Tibial nerve (tissue), 4 donors: ENCODE measurements around the gene SAXO1.

ENCODE experiments used
- EP300 ChIP-seq, 2 donors: sonication (generic); formaldehyde crosslinking; IDR thresholded peaks; one replicate each; pipeline ENCODE4 v1.6.1; 2017; ENCODE audit warnings: antibody characterized with exemption in 2 of 2, mild to moderate bottlenecking in 1 of 2
- POLR2A ChIP-seq, 2 donors: fragments of 450-650 bp; IDR thresholded peaks; one replicate each; pipeline ENCODE4 v1.6.1; 2017; ENCODE audit warnings: antibody characterized with exemption in 2 of 2, mild to moderate bottlenecking in 2 of 2, moderate library complexity in 2 of 2
- TF ChIP-seq, protein P1 (sequence below), 5 experiments: fragments of 200-600 bp in 3 of 5; fragments of 450-650 bp in 2 of 5; sonication (generic) in 3 of 5; IDR thresholded peaks; one replicate each; pipeline ENCODE4 v1.5.1; 2016 to 2019; ENCODE audit warnings: antibody characterized with exemption in 5 of 5, mild to moderate bottlenecking in 3 of 5, moderate library complexity in 2 of 5

DNA sequence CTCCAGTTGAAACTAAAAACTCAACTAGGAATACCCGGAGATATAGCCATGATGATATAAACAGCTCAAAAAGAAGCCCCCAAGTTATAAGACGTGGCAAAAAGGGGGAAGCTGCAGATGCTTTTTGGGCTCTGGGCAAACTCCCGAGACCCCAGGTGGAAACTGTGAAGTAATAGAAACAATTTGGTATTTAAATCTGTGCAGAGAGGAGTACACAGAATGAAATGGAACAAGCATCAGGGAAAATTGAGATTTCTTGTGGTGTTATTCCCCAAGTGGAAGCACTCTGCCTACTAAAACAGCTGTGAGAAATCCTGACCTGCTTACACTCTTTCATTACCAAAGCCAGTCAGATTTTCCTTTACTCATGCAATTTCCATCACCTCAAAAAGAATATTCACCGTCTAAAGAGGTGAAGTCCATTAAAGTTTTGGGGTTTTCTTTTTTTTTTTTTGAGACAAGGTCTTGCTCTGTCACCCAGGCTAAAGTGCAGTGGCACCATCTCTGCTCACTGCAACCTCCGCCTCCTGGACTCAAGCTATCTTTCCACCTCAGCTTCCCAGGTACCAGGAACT is 23.5 kb downstream of the SAXO1 start:
- TF ChIP-seq, protein P1, sequence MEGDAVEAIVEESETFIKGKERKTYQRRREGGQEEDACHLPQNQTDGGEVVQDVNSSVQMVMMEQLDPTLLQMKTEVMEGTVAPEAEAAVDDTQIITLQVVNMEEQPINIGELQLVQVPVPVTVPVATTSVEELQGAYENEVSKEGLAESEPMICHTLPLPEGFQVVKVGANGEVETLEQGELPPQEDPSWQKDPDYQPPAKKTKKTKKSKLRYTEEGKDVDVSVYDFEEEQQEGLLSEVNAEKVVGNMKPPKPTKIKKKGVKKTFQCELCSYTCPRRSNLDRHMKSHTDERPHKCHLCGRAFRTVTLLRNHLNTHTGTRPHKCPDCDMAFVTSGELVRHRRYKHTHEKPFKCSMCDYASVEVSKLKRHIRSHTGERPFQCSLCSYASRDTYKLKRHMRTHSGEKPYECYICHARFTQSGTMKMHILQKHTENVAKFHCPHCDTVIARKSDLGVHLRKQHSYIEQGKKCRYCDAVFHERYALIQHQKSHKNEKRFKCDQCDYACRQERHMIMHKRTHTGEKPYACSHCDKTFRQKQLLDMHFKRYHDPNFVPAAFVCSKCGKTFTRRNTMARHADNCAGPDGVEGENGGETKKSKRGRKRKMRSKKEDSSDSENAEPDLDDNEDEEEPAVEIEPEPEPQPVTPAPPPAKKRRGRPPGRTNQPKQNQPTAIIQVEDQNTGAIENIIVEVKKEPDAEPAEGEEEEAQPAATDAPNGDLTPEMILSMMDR (IDR thresholded peaks at IDR 0.05), result no peak
- no peak for TF ChIP-seq POLR2A (IDR thresholded peaks at IDR 0.05)
- TF ChIP-seq EP300 (IDR thresholded peaks at IDR 0.05), result no peak
